AG04449 (cell line): ENCODE measurements around the gene SCTR.

ENCODE experiments used
- CTCF ChIA-PET: fragments of 350-600 bp; formaldehyde crosslinking; extraction: SDS; loops from one replicate; lab custom pipeline; 2021; ENCODE audit warnings: antibody characterized with exemption; lab: Yijun Ruan, JAX
- POLR2A ChIA-PET: fragments of 400-600, 350-600 bp; formaldehyde crosslinking; extraction: SDS; loops from one replicate; lab custom pipeline; 2020; ENCODE audit warnings: antibody characterized with exemption, inconsistent platforms; lab: Yijun Ruan, JAX
- DNase-seq: peaks from one replicate; pipeline ENCODE4 v3.0.0-alpha.2; 2010; ENCODE audit warnings: low read depth, low spot score
- H3K4me3 ChIP-seq: 2 replicates; pipeline ENCODE4 v1.5.1; 2011; ENCODE audit warnings: low read depth, mild to moderate bottlenecking, control low read depth, low read length
- TF ChIP-seq, protein P1 (sequence below): IDR thresholded peaks from one replicate; pipeline ENCODE4 v1.5.1; 2011; ENCODE audit warnings: mild to moderate bottlenecking, moderate library complexity, low read length, control low read depth, inconsistent platforms; ENCODE audit not compliant: insufficient read depth; ENCODE audit errors: missing control alignments

SCTR gene

DNA sequence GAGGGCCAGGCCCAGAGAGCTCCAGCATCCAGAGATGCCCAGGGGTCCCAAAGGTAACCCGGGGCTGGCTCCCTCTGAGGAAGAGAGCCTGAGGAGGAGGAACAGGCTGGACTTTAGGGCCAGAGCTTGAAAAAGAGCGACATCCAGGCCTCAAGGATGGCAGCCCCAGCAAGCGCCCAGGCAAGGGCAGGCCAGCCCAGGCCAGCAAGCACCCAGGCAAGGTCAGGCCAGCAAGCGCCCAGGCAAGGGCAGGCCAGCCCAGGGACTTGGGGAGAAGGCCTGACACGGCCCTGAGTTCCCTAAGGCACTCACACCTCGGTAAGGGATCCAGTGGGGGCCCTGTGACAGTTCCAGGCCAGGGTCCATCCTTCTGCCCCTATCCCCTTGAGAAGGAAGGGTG, 127.1 kb downstream of the SCTR start:
- ChIA-PET POLR2A (no interaction called here), CTCF (interaction anchor here (0.9 kb wide), 1 partner anchor 79 kb away, joined by 5 read pairs; no protein-coding TSS in a partner anchor)
- no peak overlapping the region for H3K4me3 ChIP-seq
- DNase-seq: no peak
- TF ChIP-seq, protein P1, sequence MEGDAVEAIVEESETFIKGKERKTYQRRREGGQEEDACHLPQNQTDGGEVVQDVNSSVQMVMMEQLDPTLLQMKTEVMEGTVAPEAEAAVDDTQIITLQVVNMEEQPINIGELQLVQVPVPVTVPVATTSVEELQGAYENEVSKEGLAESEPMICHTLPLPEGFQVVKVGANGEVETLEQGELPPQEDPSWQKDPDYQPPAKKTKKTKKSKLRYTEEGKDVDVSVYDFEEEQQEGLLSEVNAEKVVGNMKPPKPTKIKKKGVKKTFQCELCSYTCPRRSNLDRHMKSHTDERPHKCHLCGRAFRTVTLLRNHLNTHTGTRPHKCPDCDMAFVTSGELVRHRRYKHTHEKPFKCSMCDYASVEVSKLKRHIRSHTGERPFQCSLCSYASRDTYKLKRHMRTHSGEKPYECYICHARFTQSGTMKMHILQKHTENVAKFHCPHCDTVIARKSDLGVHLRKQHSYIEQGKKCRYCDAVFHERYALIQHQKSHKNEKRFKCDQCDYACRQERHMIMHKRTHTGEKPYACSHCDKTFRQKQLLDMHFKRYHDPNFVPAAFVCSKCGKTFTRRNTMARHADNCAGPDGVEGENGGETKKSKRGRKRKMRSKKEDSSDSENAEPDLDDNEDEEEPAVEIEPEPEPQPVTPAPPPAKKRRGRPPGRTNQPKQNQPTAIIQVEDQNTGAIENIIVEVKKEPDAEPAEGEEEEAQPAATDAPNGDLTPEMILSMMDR: no peak

DNA sequence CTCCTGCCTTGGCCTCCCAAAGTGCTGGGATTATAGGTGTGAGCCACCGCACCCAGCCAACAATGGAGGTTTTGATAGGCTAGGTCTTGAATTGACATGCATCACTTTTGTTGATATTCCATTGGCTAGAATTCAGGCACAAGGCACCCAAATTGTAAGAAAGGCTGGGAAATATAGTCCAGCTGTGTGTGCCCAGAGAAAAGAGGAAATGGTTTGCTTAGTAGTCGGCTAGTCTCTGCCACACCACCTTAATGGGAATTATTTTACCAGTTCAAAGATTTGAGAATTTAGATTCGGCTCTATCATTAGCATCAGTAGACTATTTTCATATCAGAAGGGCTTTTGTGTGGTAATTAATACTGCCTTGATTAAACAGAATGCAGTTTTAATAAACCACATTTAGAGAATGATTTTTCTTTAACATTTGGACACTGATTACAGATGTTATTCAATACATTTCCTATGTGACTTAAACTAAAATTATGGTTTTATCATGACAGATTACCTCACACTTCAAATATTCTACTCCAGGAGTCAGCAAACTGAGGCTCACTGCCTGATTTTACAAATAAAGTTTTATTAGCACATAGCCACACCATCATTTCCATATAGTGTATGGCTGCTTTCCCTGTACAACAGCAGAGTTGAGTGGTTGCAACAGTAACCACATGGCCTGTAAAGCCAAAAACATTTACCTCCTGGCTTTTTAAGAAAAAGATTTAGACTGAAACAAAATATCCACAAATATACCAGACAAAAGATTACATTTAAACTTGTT, 130.1 kb downstream of the SCTR start:
- no peak for DNase-seq
- TF ChIP-seq, protein P1: no peak
- POLR2A ChIA-PET: no interaction called here
- CTCF ChIA-PET: interaction anchor here (1.1 kb wide), 1 partner anchor 16 kb away, joined by 3 read pairs; no protein-coding TSS in a partner anchor
- no peak overlapping the region for H3K4me3 ChIP-seq
